ENCODE measurements around the gene KLC1. TPM values are rescaled to one million over a fixed set of nuclear protein-coding genes. Genes with fewer than 3 reads are reported as not detected.

Gene KLC1
- total RNA-seq, 1 donor from 2014 or later, result 154 TPM

DNA sequence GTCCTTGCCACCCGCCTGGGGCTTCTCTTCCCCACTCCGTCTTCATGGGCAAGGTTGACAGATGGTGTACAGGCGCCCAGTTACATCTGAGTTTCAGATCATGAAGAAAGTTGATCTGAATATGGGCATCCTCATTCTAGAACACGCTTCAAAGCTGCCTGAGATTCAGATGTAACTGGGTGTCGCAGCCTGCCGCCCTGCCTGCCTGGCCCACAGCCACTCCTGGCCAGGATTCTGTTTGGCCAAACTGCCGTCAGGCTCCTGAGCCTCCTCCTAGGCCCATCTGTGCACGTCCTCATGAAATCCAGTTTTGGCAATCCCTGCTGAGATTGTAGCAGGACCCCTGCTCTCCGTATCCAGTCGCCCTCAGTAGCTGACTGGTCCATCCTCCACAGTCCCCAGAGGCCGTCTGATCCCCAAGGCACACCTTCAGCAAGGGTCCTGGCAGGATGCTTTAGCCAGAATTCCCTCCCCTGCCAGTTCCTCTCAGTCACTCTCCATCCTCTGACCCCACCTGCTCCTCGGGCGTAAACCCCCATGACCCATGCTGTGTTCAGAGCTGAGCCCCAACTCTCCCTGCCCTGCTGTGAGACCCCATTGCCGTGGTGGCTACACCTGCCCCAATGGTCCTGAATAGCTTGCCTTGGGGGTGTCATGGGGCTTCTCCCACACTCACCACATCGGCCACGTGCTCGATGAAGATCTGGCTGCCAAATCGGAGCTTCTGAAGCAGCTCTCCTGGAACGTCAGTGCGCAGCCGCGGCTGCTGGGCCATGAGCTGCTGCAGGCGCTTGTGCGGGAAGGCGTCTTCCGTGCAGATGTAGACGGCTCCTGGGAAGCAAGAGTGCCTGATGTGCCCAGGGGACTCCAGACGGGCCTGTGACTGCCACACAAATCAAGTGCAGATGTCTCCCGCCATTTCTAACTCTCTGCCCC is 73.8 kb downstream of the KLC1 start:
- intact Hi-C loops (cut with micrococcal nuclease), result no loop called here

GRCh38 chr14:103703433-103704385 is 74.7 kb downstream of the KLC1 start:
- intact Hi-C loops (cut with micrococcal nuclease), result no loop called here

- intact Hi-C loops (cut with micrococcal nuclease), result no loop called here
Measured at GRCh38 chr14:103704708-103705107, 75.7 kb downstream of the KLC1 start.

DNA sequence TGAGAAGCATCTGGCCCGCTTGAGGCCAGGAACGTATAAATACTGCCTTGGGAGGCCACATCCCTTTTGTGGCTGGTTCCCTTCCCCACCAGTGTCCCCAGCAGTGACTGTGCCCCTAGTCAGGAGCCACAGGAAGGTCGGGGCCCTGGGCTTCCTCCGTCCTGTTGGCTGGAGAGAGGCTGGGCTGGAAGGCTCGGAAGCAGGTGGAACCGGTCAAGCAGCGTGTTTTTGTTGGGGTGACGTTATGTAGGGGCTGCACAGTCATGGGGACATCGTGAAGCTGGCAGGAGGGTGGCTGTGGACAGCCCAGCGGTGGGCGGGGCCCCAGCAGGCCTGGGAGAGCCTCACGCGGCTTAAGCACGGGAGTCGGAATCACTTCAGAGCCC is 76.1 kb downstream of the KLC1 start:
- intact Hi-C loops (cut with micrococcal nuclease), result no loop called here

- intact Hi-C loops (cut with micrococcal nuclease), result no loop called here
Measured at GRCh38 chr14:103705504-103706284, 76.7 kb downstream of the KLC1 start.

GRCh38 chr14:103706551-103707328 is 77.7 kb downstream of the KLC1 start:
- intact Hi-C loops (cut with micrococcal nuclease), result no loop called here

GRCh38 chr14:103707329-103708263 is 78.6 kb downstream of the KLC1 start:
- intact Hi-C loops (cut with micrococcal nuclease), result no loop called here

DNA sequence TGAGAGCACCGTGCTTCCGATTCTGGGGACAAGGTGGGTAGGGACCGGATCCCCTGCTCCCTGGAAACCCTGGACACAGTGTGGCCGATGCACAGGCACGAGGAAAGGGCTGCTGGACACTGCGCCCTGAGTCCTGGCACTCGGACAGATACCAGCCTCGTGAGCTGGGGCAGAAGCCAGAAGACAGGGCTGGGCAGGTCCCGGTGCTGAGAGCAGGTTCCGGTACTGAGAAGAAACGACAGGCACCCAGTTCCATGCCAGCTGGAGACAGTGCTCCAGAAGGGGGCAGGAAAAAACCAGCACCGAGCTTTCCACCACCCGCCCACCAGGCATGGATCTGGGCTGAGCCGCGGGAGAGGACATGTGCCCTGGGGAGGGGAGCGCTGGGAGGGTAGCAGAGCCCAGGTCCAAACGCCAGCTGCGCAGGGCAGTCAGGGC is 79.8 kb downstream of the KLC1 start:
- intact Hi-C loops (cut with micrococcal nuclease), result no loop called here

DNA sequence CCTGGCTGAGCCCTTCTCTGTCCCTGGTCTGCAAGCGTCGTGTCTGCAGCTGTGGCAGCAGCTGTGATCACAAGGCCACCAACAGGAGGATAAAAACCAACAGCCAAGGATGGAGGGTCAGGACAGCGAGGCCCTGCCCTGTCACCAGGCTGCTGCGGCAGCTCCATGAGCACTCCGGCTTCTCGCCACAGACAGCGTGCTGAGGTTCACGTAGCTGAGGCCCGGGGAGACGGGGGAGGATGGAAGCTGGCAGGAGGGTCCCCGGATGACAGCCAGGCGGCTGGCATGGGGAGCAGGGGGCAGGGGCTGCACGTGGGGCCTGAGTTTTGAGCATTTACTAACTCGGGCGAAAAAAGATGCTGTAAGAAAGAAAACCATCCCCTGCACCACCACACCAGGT is 80.8 kb downstream of the KLC1 start:
- intact Hi-C loops (cut with micrococcal nuclease), result no loop called here

- intact Hi-C loops (cut with micrococcal nuclease), result no loop called here
Measured at GRCh38 chr14:103710771-103711377, 81.9 kb downstream of the KLC1 start.

DNA sequence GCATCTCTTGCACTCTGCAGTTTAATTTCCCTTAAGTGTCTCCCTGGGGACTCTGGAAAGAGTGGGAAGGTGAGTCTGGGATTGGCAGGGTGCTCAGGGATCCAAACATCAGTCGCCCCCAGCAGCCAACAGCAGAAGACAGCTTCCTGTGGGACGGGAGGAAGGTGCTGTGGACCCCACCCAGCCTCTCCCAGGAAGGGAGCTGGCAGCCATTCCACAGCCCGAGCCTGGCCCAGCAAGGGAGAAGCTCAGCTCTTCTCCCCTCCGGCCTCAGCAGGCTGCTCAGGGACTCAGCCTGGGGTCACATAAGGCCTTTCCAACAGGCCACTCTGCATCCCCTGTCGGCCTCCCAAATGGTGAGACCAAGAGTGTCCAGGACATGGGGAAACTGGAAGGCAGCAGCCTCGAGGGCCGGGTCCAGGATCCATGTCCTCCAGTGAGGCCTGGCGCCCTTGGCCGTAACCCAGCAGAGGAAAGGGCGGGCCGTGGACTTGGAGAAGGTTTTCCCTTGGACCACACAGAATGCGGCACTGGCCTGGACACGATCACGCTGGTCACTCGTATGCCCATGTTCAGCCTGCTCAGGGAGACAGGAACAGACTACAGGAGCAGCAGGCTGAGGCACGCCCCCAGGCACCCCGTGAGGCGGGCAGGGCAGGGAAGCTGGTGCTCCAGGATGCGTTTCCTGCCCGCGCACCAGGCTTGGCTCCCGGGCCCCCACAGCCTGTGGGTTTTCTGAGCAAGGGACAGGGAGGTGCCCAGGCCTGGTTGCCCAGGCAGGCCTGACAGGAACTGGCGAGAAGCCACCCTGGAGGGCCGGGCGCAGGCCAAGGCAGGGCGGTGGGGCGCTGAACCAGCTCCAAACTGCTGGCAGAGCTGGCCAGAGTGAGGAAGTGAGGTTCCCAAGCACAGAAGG is 82.8 kb downstream of the KLC1 start:
- intact Hi-C loops (cut with micrococcal nuclease), result no loop called here

GRCh38 chr14:103712633-103713247 is 83.7 kb downstream of the KLC1 start:
- intact Hi-C loops (cut with micrococcal nuclease), result no loop called here

DNA sequence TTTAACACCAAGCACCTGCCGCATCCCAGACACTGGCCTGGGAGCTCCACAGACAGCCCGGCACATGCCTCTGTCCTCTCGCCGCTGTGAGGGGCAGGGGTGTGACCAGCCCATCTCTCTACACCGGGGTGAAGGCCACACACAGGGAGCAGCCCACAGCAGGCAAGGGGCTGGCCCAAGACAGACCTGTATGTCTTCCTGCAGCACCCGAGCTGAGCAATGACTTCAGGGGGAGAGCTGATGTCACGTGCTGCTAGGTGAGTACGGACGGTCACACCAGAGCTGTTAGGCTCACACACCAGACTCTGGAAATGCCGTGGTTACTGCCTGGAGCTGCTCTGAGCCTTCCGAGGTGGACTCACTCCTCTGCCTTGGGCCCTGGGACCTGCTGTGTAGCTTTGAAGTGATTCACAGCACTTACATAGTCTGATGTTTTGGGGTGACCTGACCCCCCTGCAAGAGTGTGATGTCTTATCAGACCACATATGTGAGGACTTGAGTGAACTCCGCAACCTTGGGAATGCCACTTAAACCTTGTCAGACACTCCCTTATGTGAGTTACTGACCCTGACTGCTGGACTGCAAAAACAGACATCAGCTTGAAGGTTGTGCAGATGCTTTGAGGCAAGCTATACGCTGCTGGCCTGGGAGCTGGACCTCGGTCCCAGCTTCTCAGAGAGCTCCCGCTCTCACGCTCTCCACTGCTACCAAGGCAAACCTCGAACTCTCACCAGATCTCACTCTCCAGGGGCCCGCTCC is 84.5 kb downstream of the KLC1 start:
- intact Hi-C loops (cut with micrococcal nuclease), result loop anchor here (2.0 kb wide), 1 partner anchor 151 kb away; the partner anchor contains the start of genes BAG5 and COA8

- intact Hi-C loops (cut with micrococcal nuclease), result loop anchor here (2.0 kb wide), 1 partner anchor 151 kb away; the partner anchor contains the start of genes BAG5 and COA8
Measured at GRCh38 chr14:103714063-103714724, 85.2 kb downstream of the KLC1 start.

Data from T-helper 2 cell treated with Interferon-gamma antibody and Interleukin-4, amounts not matched to agents 100 ng/mL and 5 ng/mL, for 36 hours (primary cell).